Mucosa of descending colon (tissue), 3 donors: ENCODE results near the gene KIF26A. TPM values are rescaled to one million over a fixed set of nuclear protein-coding genes. Genes with fewer than 3 reads are reported as not detected.

Experiments
- ATAC-seq: fragments of 200-7000 bp; cut with Tn5 transposase; one replicate; pipeline ENCODE4 v1.9.1; 2020; ENCODE audit warnings: mild to moderate bottlenecking, moderate library complexity
- DNase-seq, 3 donors: peaks; one replicate each; pipeline ENCODE4 v3.0.0-alpha.2; 2020
- H3K36me3 ChIP-seq: fragments of 200-600 bp; one replicate; pipeline ENCODE4 v1.8.0; 2021; ENCODE audit warnings: low read depth, mild to moderate bottlenecking
- H3K4me1 ChIP-seq: fragments of 200-600 bp; one replicate; pipeline ENCODE4 v1.8.0; 2021; ENCODE audit warnings: low read depth, mild to moderate bottlenecking
- H3K4me3 ChIP-seq: fragments of 200-600 bp; one replicate; pipeline ENCODE4 v1.8.0; 2021; ENCODE audit warnings: mild to moderate bottlenecking
- H3K9me3 ChIP-seq: fragments of 200-600 bp; one replicate; pipeline ENCODE4 v1.8.0; 2021; ENCODE audit warnings: mild to moderate bottlenecking
- intact Hi-C, 2 donors: fragments of 100-400 bp; cut with DNase I in 1 of 2; cut with micrococcal nuclease in 1 of 2; formaldehyde crosslinking; loops; one replicate each; pipeline versions ENCODE4 v1.11.0 to v1.11.1; 2022; cut with DNase I, micrococcal nuclease
- microRNA-seq: library from miRNA; unstranded; fragments of <30 nt; microRNA quantifications from one replicate; pipeline ENCODE4, GENCODE V29; 2019
- total RNA-seq, 3 donors: library from RNA; stranded (reverse); fragmentation: NEBNext Ultra II Directional in 2 of 3; extraction: Animal tissue kit (Norgen Biotek cat#: 25700) in 2 of 3; gene quantifications; one replicate each; pipeline versions ENCODE4 v1.2.1 to v1.2.4, GENCODE V29; 2021 to 2023
- TF ChIP-seq, protein P1 (sequence below): fragments of 200-600 bp; IDR thresholded peaks from one replicate; pipeline ENCODE4 v1.8.0; 2022; ENCODE audit warnings: antibody characterized with exemption, mild to moderate bottlenecking
- donor health status: DM: no; HTN: no; CAD: no; lungs with moderate emphysema.
- donor health status: DM: no; HTN: no; CAD: no.
- donor health status: DM: no; HTN: yes; CAD: no.

KIF26A gene
- total RNA-seq, 3 donors from 2014 or later: 3.8 to 7.7 (median 6.5) TPM

GRCh38 chr14:104227806-104228205 lies 89.4 kb downstream of the KIF26A start:
- ATAC-seq (no peak), DNase-seq (peak in 2 of 3 donors; percentile 25 to 39)
- intact Hi-C loops: no loop called here
- no peaks in the 10 kb centered on the region for H3K36me3 ChIP-seq
- H3K9me3 ChIP-seq: no peaks in the 10 kb centered on the region
- no peak overlapping the region for H3K4me3 ChIP-seq
- H3K4me1 ChIP-seq: peaks cover 45% of the 10 kb centered on the region
- TF ChIP-seq, protein P1, sequence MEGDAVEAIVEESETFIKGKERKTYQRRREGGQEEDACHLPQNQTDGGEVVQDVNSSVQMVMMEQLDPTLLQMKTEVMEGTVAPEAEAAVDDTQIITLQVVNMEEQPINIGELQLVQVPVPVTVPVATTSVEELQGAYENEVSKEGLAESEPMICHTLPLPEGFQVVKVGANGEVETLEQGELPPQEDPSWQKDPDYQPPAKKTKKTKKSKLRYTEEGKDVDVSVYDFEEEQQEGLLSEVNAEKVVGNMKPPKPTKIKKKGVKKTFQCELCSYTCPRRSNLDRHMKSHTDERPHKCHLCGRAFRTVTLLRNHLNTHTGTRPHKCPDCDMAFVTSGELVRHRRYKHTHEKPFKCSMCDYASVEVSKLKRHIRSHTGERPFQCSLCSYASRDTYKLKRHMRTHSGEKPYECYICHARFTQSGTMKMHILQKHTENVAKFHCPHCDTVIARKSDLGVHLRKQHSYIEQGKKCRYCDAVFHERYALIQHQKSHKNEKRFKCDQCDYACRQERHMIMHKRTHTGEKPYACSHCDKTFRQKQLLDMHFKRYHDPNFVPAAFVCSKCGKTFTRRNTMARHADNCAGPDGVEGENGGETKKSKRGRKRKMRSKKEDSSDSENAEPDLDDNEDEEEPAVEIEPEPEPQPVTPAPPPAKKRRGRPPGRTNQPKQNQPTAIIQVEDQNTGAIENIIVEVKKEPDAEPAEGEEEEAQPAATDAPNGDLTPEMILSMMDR: no peak

- H3K9me3 ChIP-seq: no peaks in the 10 kb centered on the region
- DNase-seq (peak in 2 of 3 donors; percentile 33 to 40), ATAC-seq (no peak)
- TF ChIP-seq, protein P1: no peak
- intact Hi-C loops: no loop called here
- H3K4me3 ChIP-seq: no peak overlapping the region
- H3K4me1 ChIP-seq: peaks cover 41% of the 10 kb centered on the region
- H3K36me3 ChIP-seq: no peaks in the 10 kb centered on the region
Observed at GRCh38 chr14:104228221-104228620, 89.8 kb downstream of the KIF26A start.

DNA sequence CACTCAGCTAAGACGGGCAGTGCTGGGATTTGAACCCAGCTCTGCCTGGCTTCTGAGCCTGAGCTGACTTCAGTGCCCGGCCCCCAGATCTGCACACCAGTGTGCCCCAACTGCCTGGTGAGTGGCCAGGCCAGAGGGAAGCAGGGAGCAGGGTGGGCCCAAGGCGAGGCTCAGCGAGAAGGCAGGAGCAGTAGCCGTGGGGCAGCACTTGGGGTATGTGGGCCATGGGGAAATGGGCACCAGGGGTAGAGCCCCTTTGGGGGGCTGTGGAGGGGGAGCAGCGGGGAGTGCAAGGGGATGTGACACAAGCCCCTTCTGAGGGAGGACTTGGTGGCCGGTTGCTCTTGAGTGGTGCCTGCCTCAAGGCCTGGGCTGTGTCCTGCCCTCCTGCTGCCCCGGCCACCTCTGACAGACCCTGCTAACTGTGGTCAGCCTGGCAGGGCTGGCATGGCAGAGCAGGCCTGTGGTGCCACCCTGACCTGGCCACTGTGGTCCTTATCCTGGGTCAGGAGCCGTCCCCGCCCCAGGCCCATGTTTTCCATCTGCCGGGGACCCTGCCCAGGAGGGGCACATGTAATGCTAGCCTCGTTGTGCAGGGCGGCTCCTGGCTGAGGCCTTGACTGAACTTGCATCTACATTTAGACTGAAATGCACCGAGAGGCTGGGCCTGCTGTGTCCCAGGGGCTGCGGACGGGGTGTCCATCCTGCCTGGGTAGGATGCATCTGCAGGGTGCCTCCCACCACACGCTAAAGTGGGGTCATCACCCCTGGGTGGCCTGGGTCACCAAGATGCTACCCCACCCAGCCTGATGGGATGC lies 90.5 kb downstream of the KIF26A start:
- Histone ChIP-seq H3K9me3 (peaks cover 6% of the 10 kb centered on the region), H3K4me1 (peaks cover 34% of the 10 kb centered on the region), H3K4me3 (no peak overlapping the region), H3K36me3 (no peaks in the 10 kb centered on the region)
- peak; percentile 4 for ATAC-seq
- intact Hi-C loops: no loop called here
- TF ChIP-seq, protein P1: no peak
- DNase-seq: peak in 2 of 3 donors; percentile 44 to 48

DNA sequence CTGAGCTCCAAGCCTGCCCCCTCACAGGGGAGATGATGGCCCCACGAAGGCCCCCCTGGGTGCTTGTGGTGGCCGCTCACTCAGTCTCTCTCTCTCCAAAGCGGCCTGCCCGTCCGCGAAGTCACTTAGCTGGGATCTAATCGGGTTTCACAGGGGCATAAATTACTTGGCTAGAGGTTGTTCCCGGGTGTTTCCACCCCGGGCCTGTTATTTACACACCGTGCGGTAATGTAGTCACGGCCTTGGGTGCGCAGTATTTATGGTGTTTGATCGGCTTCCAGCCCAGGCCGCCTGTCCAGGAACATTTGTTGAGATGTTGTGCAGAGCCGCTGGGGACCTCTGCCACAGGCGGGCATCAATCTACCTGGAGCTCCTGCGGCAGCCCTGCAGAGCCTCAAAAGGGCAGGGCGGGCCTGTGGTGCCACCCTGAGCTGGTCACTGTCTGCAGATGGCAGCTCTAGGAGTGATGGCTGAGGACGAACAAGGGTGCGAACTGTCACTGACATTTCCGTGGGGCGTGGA lies 91.2 kb downstream of the KIF26A start:
- ATAC-seq (peak; percentile 85), DNase-seq (peak; percentile 68 to 77 (median 74))
- Histone ChIP-seq H3K4me1 (peaks cover 28% of the 10 kb centered on the region), H3K4me3 (no peak overlapping the region), H3K9me3 (peaks cover 13% of the 10 kb centered on the region), H3K36me3 (no peaks in the 10 kb centered on the region)
- intact Hi-C loops: no loop called here
- TF ChIP-seq, protein P1: no peak

GRCh38 chr14:104230119-104230815 lies 91.9 kb downstream of the KIF26A start:
- TF ChIP-seq, protein P1: no peak
- ATAC-seq: no peak
- H3K36me3 ChIP-seq: no peaks in the 10 kb centered on the region
- H3K4me3 ChIP-seq: no peak overlapping the region
- peaks cover 14% of the 10 kb centered on the region for H3K9me3 ChIP-seq
- H3K4me1 ChIP-seq: peaks cover 28% of the 10 kb centered on the region
- DNase-seq: peak in 2 of 3 donors; percentile 30 to 40
- intact Hi-C loops: no loop called here

Small RNAs within 50 kb of the gene (microRNA-seq; reads per million reads assigned to microRNA genes)
- gene MIR203A (not detected), gene MIR203B (not detected)

Other genes with a start within 250 kb of the KIF26A start
- under 1 TPM; 0.39 to 0.98 (median 0.63) TPM for gene TDRD9, start 210.1 kb upstream of the KIF26A start, total RNA-seq
- not detected for gene RD3L, start 196.1 kb upstream of the KIF26A start, total RNA-seq
- gene ASPG, start 52.9 kb upstream of the KIF26A start, total RNA-seq: 10 to 100 TPM in 2 of 3 donors, 1 to 10 TPM in 1; 2.1 to 15.0 (median 14.2) TPM